KG1 (cell line): ENCODE results near the gene HOMER3.
A peak's percentile ranks its signal among the peaks of the same experiment; 100 is the strongest.

ENCODE experiments used
- DNase-seq: peaks from one replicate; lab custom pipeline; 2025; lab: John Stamatoyannopoulos, UW

The HOMER3 gene

GRCh38 chr19:18901491-18901890 is 39.5 kb downstream of the HOMER3 start:
- no peak for DNase-seq

- DNase-seq, result no peak
Measured at GRCh38 chr19:18900700-18901481, 40.1 kb downstream of the HOMER3 start.

- no peak for DNase-seq
Measured at GRCh38 chr19:18899624-18900560, 41.1 kb downstream of the HOMER3 start.

GRCh38 chr19:18898607-18899408 is 42.2 kb downstream of the HOMER3 start:
- no peak for DNase-seq

- DNase-seq, result no peak
Measured at GRCh38 chr19:18898081-18898606, 42.9 kb downstream of the HOMER3 start.

GRCh38 chr19:18897094-18898029 is 43.7 kb downstream of the HOMER3 start:
- no peak for DNase-seq

GRCh38 chr19:18896421-18896841 is 44.6 kb downstream of the HOMER3 start:
- no peak for DNase-seq

GRCh38 chr19:18895824-18896341 is 45.1 kb downstream of the HOMER3 start, which contains the start of gene CERS1:
CERS1 (minus strand) TSS chr19:18896158; CDS start chr19:18896072, 86 bp downstream.
- no peak for DNase-seq

- DNase-seq, result peak; percentile 18
Measured at GRCh38 chr19:18895038-18895823, 45.8 kb downstream of the HOMER3 start.

GRCh38 chr19:18894254-18895037 is 46.6 kb downstream of the HOMER3 start:
- no peak for DNase-seq

GRCh38 chr19:18893587-18894253 is 47.3 kb downstream of the HOMER3 start:
- no peak for DNase-seq

- no peak for DNase-seq
Measured at GRCh38 chr19:18889949-18890745, 50.9 kb downstream of the HOMER3 start.

GRCh38 chr19:18886972-18887371 is 54.0 kb downstream of the HOMER3 start:
- no peak for DNase-seq

GRCh38 chr19:18883526-18884304 is 57.3 kb downstream of the HOMER3 start:
- DNase-seq, result no peak

- DNase-seq, result no peak
Measured at GRCh38 chr19:18881491-18881890, 59.5 kb downstream of the HOMER3 start.

GRCh38 chr19:18879579-18880373 is 61.2 kb downstream of the HOMER3 start:
- no peak for DNase-seq
